ENCODE data around the gene FABP1.

The FABP1 gene

DNA sequence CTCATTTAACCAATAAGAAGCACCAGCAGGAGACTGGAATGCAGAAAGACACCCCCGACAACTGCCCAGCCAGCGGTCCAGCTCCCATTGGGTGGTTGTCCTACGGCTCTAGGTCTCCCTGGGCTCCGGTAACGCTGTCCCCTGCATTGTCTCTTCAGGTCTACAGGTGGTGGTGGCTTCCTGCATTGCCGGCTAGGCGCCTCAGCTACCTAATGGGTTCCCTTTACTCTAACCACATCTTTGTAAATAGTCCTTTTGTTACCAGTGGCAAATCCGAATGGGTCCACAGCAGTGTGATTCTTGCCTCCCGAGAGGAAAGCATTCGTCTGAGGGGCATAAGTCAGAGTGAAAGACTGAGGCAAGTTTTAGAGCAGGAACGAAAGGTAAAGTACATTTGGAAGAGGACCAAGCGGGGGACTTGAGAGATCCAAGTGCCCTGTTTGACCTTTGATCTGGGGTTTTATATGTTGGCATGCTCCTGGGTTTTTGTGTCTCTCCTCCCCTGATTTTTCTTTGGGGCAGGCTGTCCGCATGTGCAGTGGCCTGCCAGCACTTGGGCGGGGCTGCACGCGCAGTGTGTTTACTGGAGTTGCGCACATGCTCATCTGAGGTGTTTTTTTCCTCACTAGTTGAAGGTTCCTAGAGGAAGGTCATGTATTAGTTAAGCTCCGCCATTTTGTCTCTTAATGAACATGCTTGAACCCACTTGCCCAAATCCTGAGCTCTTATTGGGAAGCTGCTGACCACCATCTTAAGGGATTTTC, 11.0 kb downstream of the FABP1 start:
- intact Hi-C loops (cut with DNase I), result no loop called here
- DNase-seq, result no peak

DNA sequence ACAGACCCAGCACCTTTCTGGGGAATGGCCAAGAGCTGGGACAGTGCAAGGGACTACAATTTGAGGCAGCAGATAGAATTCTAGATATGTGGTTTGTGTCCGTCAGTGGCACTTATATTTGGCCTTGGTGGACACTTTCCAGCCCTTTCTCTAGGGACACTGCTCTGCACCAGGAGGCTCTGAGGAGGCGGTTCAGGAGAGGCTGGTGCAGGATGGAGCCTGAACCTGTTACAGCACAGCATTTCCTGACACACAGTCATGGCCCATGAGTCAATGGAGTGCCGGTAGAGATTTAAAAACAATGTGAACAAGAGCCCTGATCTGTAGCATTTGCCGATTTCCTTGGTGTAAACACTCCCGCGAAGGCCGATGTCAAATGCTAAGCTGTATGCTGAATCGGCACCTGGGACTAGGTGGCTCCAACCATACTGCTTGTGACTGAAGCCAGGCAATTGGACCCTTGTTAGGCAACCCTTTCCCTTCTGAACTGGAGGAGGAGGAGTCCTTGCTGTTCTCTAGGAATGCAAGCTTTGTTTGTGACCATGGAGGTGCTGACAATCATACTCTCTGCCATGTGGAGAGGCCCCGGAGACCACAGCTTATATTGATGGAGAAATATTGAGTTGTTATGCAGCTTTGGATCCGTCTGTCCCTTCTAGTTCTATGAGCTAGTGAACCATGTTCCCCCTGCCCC, 11.9 kb downstream of the FABP1 start:
- intact Hi-C loops (cut with DNase I), result no loop called here
- DNase-seq, result no peak

DNA sequence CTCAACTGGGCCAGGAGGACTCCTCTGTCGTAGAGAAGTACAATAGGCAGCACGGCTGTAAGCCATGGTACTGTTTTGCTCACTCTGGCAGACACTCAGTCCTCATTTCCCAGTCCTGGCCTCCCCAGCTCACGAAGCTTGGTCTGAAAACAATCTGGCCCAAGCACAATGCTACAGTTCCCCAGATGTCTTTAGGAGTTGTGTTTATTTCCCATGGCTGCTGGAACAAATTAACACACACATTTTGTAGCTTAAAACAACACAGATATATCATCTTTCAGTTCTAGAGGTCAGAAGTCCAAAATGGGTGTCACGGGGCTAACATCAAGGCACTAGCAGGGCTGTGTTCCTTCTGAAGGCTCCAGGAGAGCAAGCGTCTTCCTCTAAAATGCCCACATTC, 13.0 kb downstream of the FABP1 start:
- intact Hi-C loops (cut with DNase I), result no loop called here
- no peak for DNase-seq

DNA sequence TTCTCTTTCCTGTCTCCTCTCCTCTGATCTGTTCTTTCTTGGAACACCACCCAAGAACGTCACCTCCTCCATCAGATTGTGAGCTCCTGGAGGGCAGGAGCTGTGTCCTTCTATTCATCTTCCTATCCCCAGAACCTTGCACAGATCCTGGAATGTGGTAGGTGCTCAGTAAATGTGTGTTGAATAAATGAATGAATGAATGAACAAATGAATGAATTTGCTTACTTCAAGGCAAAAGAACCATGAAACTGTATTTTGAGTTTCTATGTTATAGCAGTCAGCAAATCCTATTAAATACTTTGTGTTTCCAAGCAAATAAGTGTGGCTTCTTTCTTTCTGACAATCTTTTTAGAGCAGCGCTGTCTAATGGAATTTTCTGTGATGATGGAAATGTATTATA, 14.8 kb downstream of the FABP1 start:
- DNase-seq, result no peak
- intact Hi-C loops (cut with DNase I), result no loop called here

DNA sequence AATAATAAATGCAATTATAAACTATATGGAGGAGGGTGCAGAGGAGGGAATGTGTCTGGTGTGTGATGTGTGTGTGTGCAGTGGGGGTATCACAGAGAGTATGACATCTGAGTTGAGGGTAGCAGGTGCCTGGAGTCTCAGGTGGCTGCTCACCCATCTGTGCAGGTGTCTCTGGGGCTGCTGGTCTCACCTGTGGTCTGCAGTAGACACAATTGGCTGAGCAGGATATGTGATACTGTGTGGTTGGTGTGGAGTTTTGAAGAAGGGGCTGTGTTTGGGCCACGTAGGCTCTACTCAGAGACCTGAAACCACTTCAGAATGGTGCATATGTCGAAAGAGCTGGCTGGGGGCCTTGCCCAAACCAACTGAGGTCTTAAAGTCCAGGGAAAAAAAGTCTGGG, 17.0 kb downstream of the FABP1 start:
- no peak for DNase-seq
- intact Hi-C loops (cut with DNase I), result no loop called here

DNA sequence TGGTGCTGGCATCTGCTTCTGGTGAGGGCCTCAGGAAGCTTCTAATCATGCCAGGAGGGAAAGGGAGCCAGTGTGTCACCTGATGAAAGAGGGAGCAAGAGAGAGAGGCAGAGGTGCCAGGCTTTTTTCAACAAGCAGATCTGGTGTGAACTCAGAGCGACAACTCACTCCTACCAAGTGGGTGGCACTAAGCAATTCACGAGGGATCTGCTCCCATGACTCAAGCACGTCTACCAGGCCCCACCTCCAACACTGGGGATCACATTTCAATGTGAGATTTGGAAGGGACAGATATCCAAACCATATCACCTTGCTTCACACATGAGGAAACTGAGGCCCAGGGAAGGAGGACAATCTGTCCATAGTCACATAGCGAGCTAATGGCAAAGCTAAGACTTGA, 19.1 kb downstream of the FABP1 start:
- no peak for DNase-seq
- intact Hi-C loops (cut with DNase I), result no loop called here

DNA sequence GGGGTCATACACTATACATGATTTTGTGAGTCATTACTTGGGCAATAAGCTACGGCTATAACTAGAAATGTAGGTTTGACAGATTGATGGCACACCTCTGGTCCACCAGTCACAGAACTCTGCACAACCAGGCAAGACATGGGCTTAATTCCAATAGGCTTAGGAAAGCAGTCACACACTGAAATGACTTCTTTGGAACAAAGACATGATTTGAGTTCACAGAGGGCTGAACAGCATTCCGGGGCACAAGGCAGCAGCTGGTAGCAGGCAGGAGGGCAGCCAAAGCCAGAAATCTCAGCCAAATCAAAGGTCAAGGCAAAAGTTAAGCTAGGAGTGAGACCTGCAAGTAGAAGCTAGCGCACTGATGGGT, 27.4 kb downstream of the FABP1 start:
- intact Hi-C loops (cut with DNase I), result no loop called here
- DNase-seq, result no peak

DNA sequence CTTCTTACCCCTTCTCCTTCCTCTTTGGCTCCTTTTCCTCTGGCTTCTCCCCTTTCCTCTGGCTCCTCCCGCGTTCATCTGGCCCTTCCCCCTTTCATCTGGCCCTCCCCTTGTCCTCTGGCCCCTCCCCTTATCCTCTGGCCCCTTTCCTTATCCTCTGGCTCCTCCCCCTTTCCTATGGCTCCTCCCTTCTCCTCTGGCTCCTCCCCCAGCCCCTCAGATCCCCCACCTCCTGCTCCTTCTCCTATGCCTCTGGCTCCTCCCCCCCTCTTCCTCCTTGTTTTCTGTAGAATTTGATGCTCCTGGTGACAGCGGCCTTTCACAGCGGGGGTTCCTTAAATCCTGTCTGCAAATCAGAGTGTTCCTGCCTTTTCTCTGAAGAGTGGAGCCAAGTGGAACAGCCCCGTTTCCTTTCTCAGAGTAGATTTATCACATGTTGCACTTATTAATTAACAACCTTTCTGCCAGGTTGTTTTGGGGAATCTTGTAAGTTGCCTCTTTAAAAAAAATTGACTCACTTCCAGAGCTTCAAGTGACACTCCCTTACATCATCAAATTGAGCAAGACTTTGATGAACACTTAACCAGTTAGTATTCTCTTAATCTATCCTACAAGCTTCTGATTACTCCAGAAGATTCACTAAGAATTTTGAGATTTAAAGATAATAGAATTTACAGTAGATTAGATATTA, 27.9 kb downstream of the FABP1 start:
- intact Hi-C loops (cut with DNase I), result no loop called here
- DNase-seq, result no peak

DNA sequence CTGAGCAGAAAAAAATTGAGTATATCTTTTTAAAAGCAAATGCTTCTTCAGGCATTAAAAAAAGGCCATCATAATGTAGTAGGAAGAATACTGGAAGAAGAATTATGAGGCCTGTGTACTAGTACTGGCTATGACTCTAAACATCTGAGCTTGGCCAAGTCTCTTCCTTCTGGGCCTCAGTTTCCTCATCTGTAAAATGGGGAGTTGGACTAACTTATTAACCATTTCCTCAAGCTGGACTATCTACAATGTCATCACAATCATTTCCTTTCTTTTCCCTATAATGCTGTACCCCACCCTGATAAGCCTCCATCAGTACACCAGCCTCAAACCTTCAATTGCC, 29.3 kb downstream of the FABP1 start:
- no peak for DNase-seq
- intact Hi-C loops (cut with DNase I), result no loop called here

DNA sequence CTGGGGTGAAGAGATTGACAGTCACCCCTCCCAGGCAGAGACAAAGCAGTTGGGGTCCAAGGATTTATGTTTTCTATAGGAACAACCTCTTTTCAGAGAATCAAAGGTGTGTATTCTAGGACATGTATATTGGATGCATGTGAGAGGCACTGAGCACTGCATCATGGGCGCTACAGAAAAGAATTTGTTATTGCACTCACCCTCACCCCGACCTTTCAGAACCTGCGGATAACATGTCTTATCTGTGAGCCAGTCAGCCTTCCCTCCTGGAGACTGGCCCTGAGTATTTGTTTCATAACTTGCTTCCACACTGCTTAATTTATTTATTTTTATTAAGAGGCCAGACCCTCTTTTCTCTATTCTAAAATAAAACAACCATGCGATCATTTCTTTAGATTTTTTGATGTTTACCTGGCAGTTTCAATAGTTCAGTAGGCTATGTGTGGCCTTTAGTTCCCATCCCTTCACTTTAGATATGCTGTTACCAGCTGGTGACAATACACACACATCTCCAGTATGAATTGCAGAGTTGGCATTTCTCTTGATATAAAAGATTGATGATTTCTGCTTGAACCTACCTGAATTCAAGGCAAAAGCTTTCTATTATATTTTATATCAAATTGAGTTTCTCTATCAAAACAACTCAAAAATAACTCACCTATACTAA, 29.8 kb downstream of the FABP1 start:
- no peak for DNase-seq
- intact Hi-C loops (cut with DNase I), result no loop called here

DNA sequence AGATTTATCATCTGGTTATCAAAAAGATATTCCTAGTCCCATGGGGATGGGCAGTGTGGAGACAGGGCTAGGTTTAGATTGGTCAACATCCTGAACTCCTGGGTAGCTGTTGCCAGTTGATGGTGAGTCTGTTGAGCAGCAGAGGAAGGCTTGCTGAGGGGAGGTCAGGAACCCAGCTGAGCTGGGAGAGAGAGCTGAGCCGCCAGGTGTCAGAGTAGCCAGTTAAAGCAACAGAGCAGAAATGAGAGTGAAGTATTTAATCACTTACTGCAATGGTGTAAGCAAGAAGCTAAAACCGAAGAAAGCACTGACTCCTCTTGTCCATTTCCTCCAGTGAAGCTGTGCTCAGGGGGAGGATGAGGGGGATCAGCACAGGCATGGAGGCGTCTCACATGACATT, 30.7 kb downstream of the FABP1 start:
- intact Hi-C loops (cut with DNase I), result no loop called here
- no peak for DNase-seq

DNA sequence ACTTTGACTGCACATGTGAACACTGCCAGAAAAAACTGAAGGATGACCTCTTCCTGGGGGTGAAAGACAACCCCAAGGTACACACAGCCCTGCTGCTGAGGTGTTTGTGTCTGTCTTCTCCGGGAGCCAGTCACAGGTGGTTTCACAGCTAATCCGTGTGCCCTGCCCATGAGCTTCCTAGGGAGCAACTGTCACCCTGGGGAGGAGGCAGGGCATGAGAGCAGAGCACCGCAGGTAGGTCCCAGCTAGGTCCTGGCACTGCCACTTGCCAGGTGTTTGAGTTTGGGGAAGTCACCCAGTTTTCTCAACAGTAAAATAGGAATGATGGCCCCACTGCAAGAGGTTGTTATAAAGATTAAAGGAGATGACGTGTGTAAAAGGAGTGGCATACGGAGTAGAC, 31.2 kb downstream of the FABP1 start:
- DNase-seq, result no peak
- intact Hi-C loops (cut with DNase I), result no loop called here

DNA sequence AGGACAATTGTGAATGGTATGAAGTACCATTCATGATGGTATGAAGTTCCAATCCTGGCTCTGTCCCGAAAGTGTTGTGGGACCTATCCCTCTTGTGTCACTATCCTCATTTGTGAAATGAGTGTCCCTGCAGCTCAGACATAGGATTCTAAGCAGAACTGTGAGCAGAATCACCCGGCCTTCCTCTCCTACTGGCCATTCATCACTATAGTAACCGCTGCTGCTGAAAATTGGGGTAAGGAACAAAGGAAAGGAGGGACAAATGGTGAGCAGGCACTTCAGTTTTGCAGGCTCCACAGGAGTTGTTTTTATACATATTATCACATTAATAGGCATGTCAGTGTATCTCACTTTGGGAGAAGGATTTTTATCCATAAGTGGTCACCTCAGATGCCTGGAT, 32.8 kb downstream of the FABP1 start:
- intact Hi-C loops (cut with DNase I), result no loop called here
- DNase-seq, result no peak

DNA sequence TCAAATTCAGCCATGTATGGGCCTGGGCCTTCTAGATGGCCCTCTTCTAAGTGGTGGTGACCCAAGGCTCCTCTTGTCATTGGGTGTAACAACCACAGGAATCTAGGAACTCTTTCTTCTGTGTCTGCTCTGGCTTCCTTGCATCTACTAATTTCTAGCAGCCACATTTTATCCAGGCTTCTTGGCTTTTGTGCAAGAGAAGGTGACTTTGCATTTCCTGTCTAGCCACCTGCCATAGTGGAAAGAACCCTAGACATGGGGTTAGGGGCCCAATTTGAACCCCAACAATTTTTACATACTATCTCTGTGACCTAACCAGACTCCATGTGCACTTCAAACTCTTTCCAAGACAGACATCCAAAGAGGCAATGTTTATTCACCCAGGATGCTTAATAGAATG, 35.1 kb downstream of the FABP1 start:
- no peak for DNase-seq
- intact Hi-C loops (cut with DNase I), result no loop called here

DNA sequence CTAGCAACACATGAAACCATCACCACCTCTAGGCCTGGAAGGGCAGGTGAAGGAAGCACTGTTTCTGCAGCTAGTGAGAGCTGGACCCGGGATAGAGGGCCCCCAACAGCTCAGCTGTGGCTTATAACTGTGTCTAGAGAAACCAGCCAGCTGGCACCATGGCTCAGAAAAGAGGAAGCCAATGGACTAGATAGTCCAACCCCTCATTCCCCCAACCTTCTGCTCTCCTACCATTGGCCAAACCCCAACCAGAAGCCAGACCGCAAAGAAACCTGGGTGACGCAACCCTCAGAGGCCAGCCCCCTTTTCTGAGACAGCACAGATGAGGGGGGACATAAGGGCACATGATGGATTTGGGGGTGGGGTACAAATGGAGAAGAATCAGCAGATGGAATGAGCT, 35.9 kb downstream of the FABP1 start:
- no peak for DNase-seq
- intact Hi-C loops (cut with DNase I), result no loop called here

DNA sequence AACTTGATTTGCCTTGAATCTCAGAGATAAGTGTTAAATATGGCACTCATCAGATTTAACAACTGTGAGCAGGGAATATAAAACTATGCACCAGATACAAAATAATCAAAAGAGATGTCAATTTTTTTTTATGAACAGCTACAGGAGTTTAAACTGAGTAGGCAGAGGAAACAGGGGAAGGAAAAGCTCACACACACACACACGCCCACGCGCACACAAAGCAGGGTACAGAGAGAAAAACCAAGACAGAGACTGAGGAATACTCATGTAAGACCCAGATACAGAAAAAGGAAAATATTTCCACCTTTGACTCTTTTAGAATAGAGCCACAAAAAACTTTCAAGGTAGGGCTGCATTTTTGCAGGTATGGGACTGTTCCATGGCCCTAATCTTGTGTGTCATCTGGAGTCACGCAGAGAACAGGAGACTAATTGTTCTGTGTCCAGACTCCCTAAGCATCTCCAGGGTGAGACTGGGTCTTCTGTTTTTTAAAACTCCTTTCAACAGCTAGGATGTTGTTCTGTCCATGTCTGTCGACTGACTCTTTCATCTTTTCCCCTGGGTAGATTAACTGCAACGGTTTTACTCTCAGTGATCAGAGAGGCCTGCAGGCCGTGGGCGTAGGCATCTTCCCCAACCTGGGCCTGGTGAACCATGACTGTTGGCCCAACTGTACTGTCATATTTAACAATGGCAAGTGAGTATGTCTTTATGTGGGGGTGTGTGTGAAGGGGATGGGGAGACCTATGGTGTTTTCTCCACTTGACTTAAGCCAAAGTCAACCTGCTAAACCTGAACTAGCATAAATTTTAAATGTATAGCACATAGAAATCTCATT, 37.2 kb downstream of the FABP1 start:
- DNase-seq, result peak in 7 of 10 donors; percentile 20 to 91 (median 67)
- intact Hi-C loops (cut with DNase I), result no loop called here

DNA sequence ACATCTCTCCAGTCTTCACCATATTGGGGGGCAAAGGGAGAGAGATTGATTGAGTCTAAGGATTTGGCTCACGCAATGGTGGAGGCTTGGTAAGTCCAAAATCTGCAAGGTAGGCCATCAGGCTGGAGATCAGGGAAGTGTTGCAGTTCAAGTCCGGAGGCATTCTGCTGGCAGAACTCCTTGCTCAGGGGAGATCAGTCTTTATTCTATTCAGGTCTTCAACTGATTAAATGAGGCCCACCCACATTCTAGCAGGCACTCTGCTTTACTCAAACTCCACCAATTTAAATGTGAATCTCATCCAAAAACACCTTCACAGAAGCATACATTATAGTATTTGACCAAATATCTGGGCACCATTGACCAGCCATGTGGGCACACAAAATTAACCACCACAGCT, 38.9 kb downstream of the FABP1 start:
- no peak for DNase-seq
- intact Hi-C loops (cut with DNase I), result no loop called here

DNA sequence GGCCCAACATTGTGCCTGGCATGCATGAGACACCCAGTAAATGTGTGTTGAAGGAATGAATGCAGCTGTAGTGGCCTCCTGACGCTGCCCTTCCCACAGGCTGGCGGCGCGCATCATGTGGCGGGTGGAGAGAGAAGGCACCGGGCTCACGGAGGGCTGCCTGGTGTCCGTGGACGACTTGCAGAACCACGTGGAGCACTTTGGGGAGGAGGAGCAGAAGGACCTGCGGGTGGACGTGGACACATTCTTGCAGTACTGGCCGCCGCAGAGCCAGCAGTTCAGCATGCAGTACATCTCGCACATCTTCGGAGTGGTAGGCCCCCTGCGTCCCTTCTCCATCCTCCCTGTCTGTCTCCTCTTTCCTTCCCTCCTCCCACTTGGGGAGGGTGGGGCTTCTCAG, 40.1 kb downstream of the FABP1 start:
- no peak for DNase-seq
- intact Hi-C loops (cut with DNase I), result no loop called here

DNA sequence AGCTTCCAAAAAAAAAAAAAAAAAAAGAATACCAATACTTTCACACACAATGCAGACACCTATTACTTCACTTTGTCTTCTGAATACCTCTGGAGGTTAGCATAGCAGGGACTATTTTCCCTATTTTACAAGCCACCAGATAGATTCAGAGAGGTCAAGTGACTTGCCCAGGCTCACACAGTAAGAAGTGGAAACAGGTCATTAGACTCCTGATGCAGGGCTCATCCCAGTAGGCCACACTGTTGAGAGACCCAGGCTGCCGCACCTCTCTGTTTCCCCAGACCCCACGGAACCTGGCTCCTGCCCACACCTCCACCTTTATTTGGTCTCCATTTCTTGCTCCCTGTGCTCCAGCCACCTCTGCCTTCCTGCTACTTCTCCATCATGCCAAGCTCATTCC, 40.8 kb downstream of the FABP1 start:
- no peak for DNase-seq
- intact Hi-C loops (cut with DNase I), result no loop called here

DNA sequence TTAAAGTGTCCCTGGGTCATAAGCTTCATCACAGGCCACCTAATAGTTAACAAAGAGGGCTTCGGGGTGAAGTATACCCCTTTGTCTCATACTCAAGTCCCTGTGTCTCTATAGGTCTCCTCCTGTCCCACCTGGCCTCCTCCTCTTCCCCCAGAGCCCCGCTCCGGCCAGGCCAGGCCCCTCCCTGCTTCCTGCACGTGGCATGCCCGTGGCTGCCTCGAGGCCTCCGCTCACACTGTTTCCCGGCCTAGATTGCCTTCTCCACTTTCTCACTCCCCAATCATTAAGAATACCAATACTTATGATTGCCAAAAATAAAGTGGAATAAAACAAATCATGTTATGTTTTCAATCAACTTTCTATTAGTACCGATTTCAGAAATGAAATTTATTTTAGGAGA, 41.5 kb downstream of the FABP1 start:
- intact Hi-C loops (cut with DNase I), result no loop called here
- no peak for DNase-seq

DNA sequence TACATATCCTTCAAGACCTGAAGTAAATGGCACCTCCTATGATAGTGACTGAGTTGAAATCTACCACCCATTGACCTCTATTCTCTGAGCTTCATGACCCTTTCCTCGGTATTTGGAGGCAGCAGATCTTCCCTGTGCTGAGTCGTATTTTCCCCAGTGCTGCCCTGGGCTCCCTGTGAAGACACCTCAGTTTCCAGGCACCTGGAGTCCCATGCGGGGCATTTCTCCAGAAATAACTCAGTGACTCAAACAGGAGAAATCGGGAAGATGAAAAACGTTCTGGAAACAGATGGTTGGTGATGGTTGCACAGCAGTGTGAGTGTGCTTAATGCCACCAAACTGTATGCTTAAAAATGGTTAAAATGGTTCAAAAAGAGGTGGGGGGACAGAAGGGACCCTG, 42.3 kb downstream of the FABP1 start:
- intact Hi-C loops (cut with DNase I), result no loop called here
- DNase-seq, result no peak
